Measurements from ENCODE around the gene AXIN2. TPM values are rescaled to one million over a fixed set of nuclear protein-coding genes. Genes with fewer than 3 reads are reported as not detected.
A peak's percentile ranks its signal among the peaks of the same experiment; 100 is the strongest.

Gene AXIN2
- total RNA-seq, 1 experiment from 2014 or later: 168 TPM

- peak; percentile 74 to 80 for DNase-seq
- no peaks in the 10 kb centered on the region; the same call in 1 of the 2 replicates for H3K36me3 ChIP-seq (ENCODE audit: control insufficient read depth, insufficient read depth, low read length)
- H3K27me3 ChIP-seq (replicated peaks; ENCODE audit: control insufficient read depth, insufficient read depth, low read length): no peaks in the 10 kb centered on the region
- H3K4me3 ChIP-seq (ENCODE audit: low read depth, low read length): peak overlapping the region; percentile 86
- intact Hi-C loops (cut with micrococcal nuclease; ENCODE audit: unreplicated experiment): loop anchor here (5.0 to 10.0 kb wide), 4 partner anchors 135 to 607 kb away; no protein-coding TSS in a partner anchor
- Mint-ChIP-seq H3K9me3 (ENCODE audit: unreplicated experiment) (no peaks in the 10 kb centered on the region), H3K27me3 (ENCODE audit: insufficient read depth, unreplicated experiment) (no peaks in the 10 kb centered on the region), H3K36me3 (ENCODE audit: insufficient read depth, unreplicated experiment) (peaks cover 11% of the 10 kb centered on the region), H3K4me3 (ENCODE audit: unreplicated experiment) (no peak overlapping the region), H3K4me1 (ENCODE audit: low read depth, unreplicated experiment) (peaks cover 21% of the 10 kb centered on the region), H3K27ac (ENCODE audit: unreplicated experiment) (peak overlapping the region; percentile 91)
- no peak for TF ChIP-seq CTCF (IDR thresholded peaks at IDR 0.05; ENCODE audit: insufficient read depth in 1 of 2, low read depth in 1 of 2, low read length in 1 of 2, severe bottlenecking in 1 of 2, unreplicated experiment in 1 of 2)
- H3K9me3 ChIP-seq: no peaks in the 10 kb centered on the region
- BruUV-seq (replicated peaks): no TSS peak
- POLR2A ChIA-PET: no interaction called here
- CTCF ChIA-PET: no interaction called here
- peaks cover 37% of the 10 kb centered on the region for H3K4me1 ChIP-seq
These were observed 1.4 kb downstream of the AXIN2 start for GRCh38 chr17:65559804-65560627.

GRCh38 chr17:65559461-65559803 is 2.0 kb downstream of the AXIN2 start:
- Mint-ChIP-seq H3K4me1 (ENCODE audit: low read depth, unreplicated experiment) (peaks cover 16% of the 10 kb centered on the region), H3K4me3 (ENCODE audit: unreplicated experiment) (no peak overlapping the region), H3K27ac (ENCODE audit: unreplicated experiment) (peak overlapping the region; percentile 17), H3K36me3 (ENCODE audit: insufficient read depth, unreplicated experiment) (peaks cover 11% of the 10 kb centered on the region), H3K9me3 (ENCODE audit: unreplicated experiment) (no peaks in the 10 kb centered on the region), H3K27me3 (ENCODE audit: insufficient read depth, unreplicated experiment) (no peaks in the 10 kb centered on the region)
- intact Hi-C loops (cut with micrococcal nuclease; ENCODE audit: unreplicated experiment): loop anchor here (5.0 kb wide), 2 partner anchors 327 to 608 kb away; no protein-coding TSS in a partner anchor
- no TSS peak for BruUV-seq (replicated peaks)
- no peak for DNase-seq
- ChIA-PET CTCF (interaction anchor here (1.0 kb wide), 1 partner anchor 64 kb away, joined by 3 read pairs; no protein-coding TSS in a partner anchor), POLR2A (no interaction called here)
- H3K9me3 ChIP-seq: no peaks in the 10 kb centered on the region
- peak overlapping the region; percentile 86 for H3K4me3 ChIP-seq (ENCODE audit: low read depth, low read length)
- no peaks in the 10 kb centered on the region for H3K27me3 ChIP-seq (replicated peaks; ENCODE audit: control insufficient read depth, insufficient read depth, low read length)
- H3K4me1 ChIP-seq: peaks cover 31% of the 10 kb centered on the region
- TF ChIP-seq CTCF (IDR thresholded peaks at IDR 0.05; ENCODE audit: insufficient read depth in 1 of 2, low read depth in 1 of 2, low read length in 1 of 2, severe bottlenecking in 1 of 2, unreplicated experiment in 1 of 2): no peak
- H3K36me3 ChIP-seq (ENCODE audit: control insufficient read depth, insufficient read depth, low read length): no peaks in the 10 kb centered on the region; the same call in 1 of the 2 replicates

GRCh38 chr17:65558683-65559460 is 2.6 kb downstream of the AXIN2 start:
- Histone ChIP-seq H3K4me1 (peaks cover 27% of the 10 kb centered on the region), H3K27me3 (replicated peaks; ENCODE audit: control insufficient read depth, insufficient read depth, low read length) (no peaks in the 10 kb centered on the region), H3K36me3 (ENCODE audit: control insufficient read depth, insufficient read depth, low read length) (no peaks in the 10 kb centered on the region; the same call in 1 of the 2 replicates), H3K4me3 (ENCODE audit: low read depth, low read length) (peak overlapping the region; percentile 86), H3K9me3 (no peaks in the 10 kb centered on the region)
- ChIA-PET POLR2A (interaction anchor here (0.5 kb wide), 1 partner anchor 42 kb away, joined by 3 read pairs; no protein-coding TSS in a partner anchor), CTCF (interaction anchor here (0.7 to 2.5 kb wide), 3 partner anchors 63 to 266 kb away, joined by 3 to 10 read pairs (median 4); no protein-coding TSS in a partner anchor)
- intact Hi-C loops (cut with micrococcal nuclease; ENCODE audit: unreplicated experiment): loop anchor here (5.0 kb wide), 2 partner anchors 327 to 608 kb away; no protein-coding TSS in a partner anchor
- Mint-ChIP-seq H3K27ac (ENCODE audit: unreplicated experiment) (peak overlapping the region; percentile 17), H3K9me3 (ENCODE audit: unreplicated experiment) (no peaks in the 10 kb centered on the region), H3K4me1 (ENCODE audit: low read depth, unreplicated experiment) (peaks cover 22% of the 10 kb centered on the region), H3K27me3 (ENCODE audit: insufficient read depth, unreplicated experiment) (no peaks in the 10 kb centered on the region), H3K36me3 (ENCODE audit: insufficient read depth, unreplicated experiment) (peaks cover 11% of the 10 kb centered on the region), H3K4me3 (ENCODE audit: unreplicated experiment) (no peak overlapping the region)
- BruUV-seq (replicated peaks): no TSS peak
- no peak for TF ChIP-seq CTCF (IDR thresholded peaks at IDR 0.05; ENCODE audit: insufficient read depth in 1 of 2, low read depth in 1 of 2, low read length in 1 of 2, severe bottlenecking in 1 of 2, unreplicated experiment in 1 of 2)
- no peak for DNase-seq
